H1 (cell line): Measurements from ENCODE around the gene TADA2B. TPM values are rescaled to one million over a fixed set of nuclear protein-coding genes. Genes with fewer than 3 reads are reported as not detected.

Experiments
- CTCF ChIA-PET: fragments of 300-600 bp; sonication (Branson Sonifier 250); formaldehyde crosslinking; loops from one replicate; lab custom pipeline; 2021; ENCODE audit not compliant: partially characterized antibody; lab: Charles Lee
- POLR2A ChIA-PET: fragments of 300-600 bp; sonication (Branson Sonifier 250); formaldehyde crosslinking; loops from one replicate; lab custom pipeline; 2021; ENCODE audit warnings: inconsistent platforms; ENCODE audit not compliant: partially characterized antibody; lab: Charles Lee
- DNase-seq, 2 experiments: peaks; one replicate each; pipeline versions ENCODE4 v3.0.0 to v3.0.0-alpha.2; 2010 to 2022; ENCODE audit warnings: low spot score in 2 of 2, low read depth in 1 of 2, mixed read lengths in 1 of 2
- FAIRE-seq: peaks from 2 replicates; lab custom pipeline; 2011; peaks lifted over from hg19 to GRCh38; lab: Jason Lieb, UNC
- H2AFZ ChIP-seq: 2 replicates; pipeline ENCODE4 v1.8.1; 2012; ENCODE audit warnings: low read length, inconsistent platforms
- H2AK5ac ChIP-seq: 2 replicates; pipeline ENCODE4 v1.6.1; 2013; ENCODE audit warnings: low read depth, low read length
- H2BK120ac ChIP-seq: replicated peaks from 2 replicates; pipeline ENCODE3; 2013; ENCODE audit warnings: low read depth, low read length, inconsistent platforms
- H2BK12ac ChIP-seq: 2 replicates; pipeline ENCODE4 v1.6.1; 2013; ENCODE audit warnings: low read depth, low read length
- H2BK15ac ChIP-seq: 2 replicates; pipeline ENCODE4 v1.6.1; 2013; ENCODE audit warnings: low read length
- H2BK20ac ChIP-seq: 2 replicates; pipeline ENCODE4 v1.6.1; 2013; ENCODE audit warnings: low read length
- H2BK5ac ChIP-seq: 2 replicates; pipeline ENCODE4 v1.6.1; 2013; ENCODE audit warnings: low read depth, low read length
- H3K14ac ChIP-seq: 2 replicates; pipeline ENCODE4 v1.6.1; 2013; ENCODE audit warnings: inconsistent platforms; ENCODE audit not compliant: insufficient read length
- H3K18ac ChIP-seq: 2 replicates; pipeline ENCODE4 v1.6.1; 2013; ENCODE audit warnings: low read length; ENCODE audit errors: extremely low read depth
- H3K23ac ChIP-seq: 2 replicates; pipeline ENCODE4 v1.6.1; 2013; ENCODE audit warnings: inconsistent platforms; ENCODE audit not compliant: insufficient read length
- H3K23me2 ChIP-seq: 2 replicates; pipeline ENCODE4 v1.6.1; 2013; ENCODE audit warnings: low read depth, low read length
- H3K27ac ChIP-seq: 2 replicates; pipeline ENCODE4 v1.6.1; 2011; ENCODE audit warnings: low read depth, low read length, inconsistent platforms
- H3K27me3 ChIP-seq, 4 experiments: replicated peaks in 1 of 4; 1 replicate in 1 of 4; 2 replicates in 3 of 4; pipeline versions ENCODE4 v1.6.1 to v1.8.1; 2011 to 2013; ENCODE audit warnings: low read length in 3 of 4, mild to moderate bottlenecking in 3 of 4, inconsistent platforms in 2 of 4, mixed read lengths in 2 of 4, moderate library complexity in 1 of 4; ENCODE audit not compliant: control insufficient read depth in 3 of 4, insufficient read depth in 3 of 4; ENCODE audit errors: extremely low read depth in 1 of 4
- H3K36me3 ChIP-seq, 4 experiments: 2 replicates each; pipeline versions ENCODE4 v1.6.1 to v1.8.1; 2011 to 2013; ENCODE audit warnings: mild to moderate bottlenecking in 4 of 4, low read length in 3 of 4, moderate library complexity in 2 of 4, control low read depth in 1 of 4, inconsistent platforms in 1 of 4; ENCODE audit not compliant: insufficient read depth in 4 of 4, control insufficient read depth in 2 of 4
- H3K4ac ChIP-seq: replicated peaks from 2 replicates; pipeline ENCODE3; 2013; ENCODE audit warnings: low read length, low read depth, mixed read lengths, inconsistent platforms; ENCODE audit not compliant: insufficient read length
- H3K4me1 ChIP-seq, 4 experiments: replicated peaks in 1 of 4; 1 replicate in 1 of 4; 2 replicates in 3 of 4; pipeline versions ENCODE4 v1.6.1 to v1.8.1; 2011 to 2013; ENCODE audit warnings: low read length in 3 of 4, inconsistent platforms in 2 of 4, mixed read lengths in 1 of 4; ENCODE audit not compliant: insufficient read depth in 4 of 4, control insufficient read depth in 3 of 4
- H3K4me2 ChIP-seq, 2 experiments: 2 replicates each; pipeline versions ENCODE4 v1.6.1 to v1.8.1; 2011 to 2013; ENCODE audit warnings: low read depth in 2 of 2, low read length in 2 of 2, control low read depth in 1 of 2, inconsistent platforms in 1 of 2, mild to moderate bottlenecking in 1 of 2; ENCODE audit not compliant: insufficient read depth in 1 of 2
- H3K4me3 ChIP-seq, 4 experiments: fragments of 200-600, 300-600 bp in 1 of 4; sonication (generic), shearing (Covaris generic), sonication (Bioruptor Twin) in 1 of 4; 2 replicates each; pipeline versions ENCODE4 v1.5.1 to v1.8.1; 2011 to 2016; ENCODE audit warnings: low read length in 4 of 4, low read depth in 3 of 4, control low read depth in 2 of 4, inconsistent platforms in 2 of 4, mild to moderate bottlenecking in 2 of 4, mixed read lengths in 1 of 4, moderate library complexity in 1 of 4; ENCODE audit not compliant: insufficient read depth in 2 of 4; ENCODE audit errors: extremely low read depth in 1 of 4
- H3K56ac ChIP-seq: replicated peaks from 2 replicates; pipeline ENCODE3; 2013; ENCODE audit warnings: low read depth, mild to moderate bottlenecking, mixed read lengths, low read length, inconsistent platforms; ENCODE audit not compliant: insufficient read length
- H3K79me1 ChIP-seq: 2 replicates; pipeline ENCODE4 v1.6.1; 2013; ENCODE audit warnings: low read depth, low read length, control low read depth
- H3K79me2 ChIP-seq, 2 experiments: 2 replicates each; pipeline versions ENCODE4 v1.6.1 to v1.8.1; 2012 to 2013; ENCODE audit warnings: low read length in 2 of 2, mild to moderate bottlenecking in 2 of 2, inconsistent platforms in 1 of 2; ENCODE audit not compliant: insufficient read depth in 2 of 2, control insufficient read depth in 1 of 2
- H3K9ac ChIP-seq, 4 experiments: replicated peaks in 1 of 4; 1 replicate in 1 of 4; 2 replicates in 3 of 4; pipeline versions ENCODE4 v1.6.1 to v1.8.1; 2011 to 2013; ENCODE audit warnings: low read depth in 3 of 4, low read length in 3 of 4, control low read depth in 2 of 4, mild to moderate bottlenecking in 2 of 4, moderate library complexity in 2 of 4, inconsistent platforms in 1 of 4; ENCODE audit errors: extremely low read depth in 1 of 4
- H3K9me3 ChIP-seq, 2 experiments: 2 replicates each; pipeline versions ENCODE4 v1.6.1 to v1.8.1; 2012 to 2013; ENCODE audit warnings: mild to moderate bottlenecking in 2 of 2, moderate library complexity in 2 of 2, control low read depth in 1 of 2, inconsistent platforms in 1 of 2, low read depth in 1 of 2, low read length in 1 of 2, mixed read lengths in 1 of 2; ENCODE audit not compliant: insufficient read depth in 2 of 2
- H4K20me1 ChIP-seq, 2 experiments: replicated peaks in 1 of 2; 2 replicates each; pipeline versions ENCODE3 to v1.8.1; 2011 to 2013; ENCODE audit warnings: inconsistent platforms in 2 of 2, low read length in 2 of 2, mild to moderate bottlenecking in 1 of 2; ENCODE audit not compliant: insufficient read depth in 2 of 2, control insufficient read depth in 1 of 2
- H4K5ac ChIP-seq: 2 replicates; pipeline ENCODE4 v1.6.1; 2013; ENCODE audit warnings: low read length, low read depth, mixed read lengths, inconsistent platforms; ENCODE audit not compliant: insufficient read length
- H4K8ac ChIP-seq: 2 replicates; pipeline ENCODE4 v1.8.0; 2013; ENCODE audit warnings: mild to moderate bottlenecking, moderate library complexity, low read length, inconsistent platforms; ENCODE audit not compliant: insufficient read depth; ENCODE audit errors: extremely low read depth
- H4K91ac ChIP-seq: replicated peaks from 2 replicates; pipeline ENCODE3; 2013; ENCODE audit warnings: low read length, mixed read lengths, inconsistent platforms; ENCODE audit not compliant: insufficient read length
- BCL11A ChIP-seq, 2 experiments: IDR thresholded peaks; one replicate each; pipeline ENCODE4 v1.6.1; 2011; ENCODE audit warnings: low read depth in 2 of 2, low read length in 2 of 2, mild to moderate bottlenecking in 2 of 2
- BRCA1 ChIP-seq: IDR thresholded peaks from 2 replicates; pipeline ENCODE4 v1.6.1; 2012; ENCODE audit warnings: low read depth, low read length, improper control_type of control experiment
- KDM4A ChIP-seq: IDR thresholded peaks from one replicate; pipeline ENCODE4 v1.7.1; 2012; ENCODE audit warnings: low read depth, mild to moderate bottlenecking, moderate library complexity, low read length, inconsistent platforms; ENCODE audit not compliant: severe bottlenecking
- PHF8 ChIP-seq: fragments of 200-600 bp; sonication (generic); conservative IDR thresholded peaks from 2 replicates; pipeline ENCODE4 v1.7.1; 2012; ENCODE audit warnings: low read depth, mild to moderate bottlenecking, inconsistent platforms, low read length, moderate library complexity
- POLR2A ChIP-seq, 2 experiments: IDR thresholded peaks; 1 replicate in 1 of 2; 2 replicates in 1 of 2; pipeline ENCODE4 v1.6.1; 2011; ENCODE audit warnings: low read depth in 2 of 2, low read length in 2 of 2, mild to moderate bottlenecking in 2 of 2; ENCODE audit errors: control extremely low read depth in 1 of 2
- POLR2AphosphoS5 ChIP-seq: IDR thresholded peaks from 2 replicates; pipeline ENCODE4 v1.6.1; 2011; ENCODE audit warnings: low read depth, low read length
- SP4 ChIP-seq: IDR thresholded peaks from 2 replicates; pipeline ENCODE4 v1.6.1; 2012; ENCODE audit warnings: low read length, inconsistent platforms
- TAF1 ChIP-seq: IDR thresholded peaks from 2 replicates; pipeline ENCODE4 v1.6.1; 2011; ENCODE audit warnings: mild to moderate bottlenecking, low read depth, low read length
- TBP ChIP-seq: IDR thresholded peaks from 2 replicates; pipeline ENCODE4 v1.6.1; 2011; ENCODE audit warnings: low read depth, low read length, improper control_type of control experiment
- WGBS, 2 experiments: shearing (Covaris generic) in 1 of 2; methylation state at CpG; one replicate each; pipeline versions ENCODE4 v1.1.6 to v1.1.7; 2013 to 2015; ENCODE audit warnings: low lambda C conversion rate in 2 of 2, mixed read lengths in 2 of 2, inconsistent platforms in 1 of 2, low coverage in 1 of 2, missing lambda C conversion rate in 1 of 2; ENCODE audit not compliant: insufficient replicate concordance in 2 of 2, insufficient coverage in 1 of 2, insufficient read length in 1 of 2; ENCODE audit errors: extremely low coverage in 1 of 2, missing lambda C conversion rate in 1 of 2; 5-methylcytosine and 5-hydroxymethylcytosine counted together
- polyA plus RNA-seq, 7 experiments: library from polyadenylated mRNA; depleted of rRNA in 3 of 7; stranded (reverse) in 5 of 7; unstranded in 2 of 7; fragments of >200 nt in 5 of 7; fragments of 200-250 nt in 2 of 7; gene quantifications; 1 replicate in 5 of 7; 2 replicates in 1 of 7; 4 replicates in 1 of 7; pipeline versions ENCODE4 v1.2.1 to v1.2.3, GENCODE V29; 2011 to 2013; ENCODE audit warnings: missing spikeins in 2 of 7, mixed read lengths in 2 of 7
- total RNA-seq: library from RNA; stranded (reverse); fragmentation: NEBNext Ultra II Directional; extraction: Animal tissue kit (Norgen Biotek cat#: 25700); gene quantifications from 2 replicates; pipeline ENCODE4 v1.2.1, GENCODE V29; 2021

The TADA2B gene
- total and polyA plus RNA-seq, 2 of the 8 experiments (the other 6 are each of a cell fraction or from before 2014, with no cell fraction given), result 5.7 to 12.1 TPM

DNA sequence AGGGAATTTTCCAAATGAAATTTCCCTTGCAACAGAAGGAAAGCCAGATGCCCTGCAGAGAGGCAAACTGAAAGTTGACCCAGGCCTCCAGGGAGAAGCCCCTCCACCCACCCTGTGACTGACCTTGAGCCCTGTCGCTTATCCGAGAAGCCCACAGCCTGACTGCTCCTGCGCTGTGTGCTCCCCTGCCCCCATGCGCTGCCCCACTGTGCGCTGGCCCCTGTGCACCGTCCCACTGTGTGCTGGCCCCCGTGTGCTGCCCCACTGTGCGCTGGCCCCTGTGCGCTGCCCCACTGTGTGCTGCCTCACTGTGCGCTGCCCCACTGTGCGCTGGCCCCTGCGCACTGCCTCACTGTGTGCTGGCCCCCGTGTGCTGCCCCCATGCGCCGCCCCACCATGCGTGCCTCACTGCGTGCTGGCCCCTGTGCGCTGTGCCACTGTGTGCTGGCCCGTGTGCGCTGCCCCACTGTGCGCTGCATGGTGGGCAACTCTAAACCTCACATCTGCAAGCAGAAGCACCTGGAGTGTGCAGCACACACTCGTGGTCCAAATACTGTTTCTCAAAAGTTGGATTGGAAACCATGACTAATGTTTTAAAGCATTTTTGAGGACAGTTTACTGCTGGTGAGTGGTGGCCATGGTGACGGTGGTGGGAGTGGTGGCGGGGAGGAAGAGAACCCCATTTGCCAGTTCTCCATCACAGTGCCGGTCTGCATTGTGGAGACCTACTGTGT is 33.0 kb downstream of the TADA2B start:
- POLR2A ChIA-PET, result interaction anchor here (0.7 kb wide), 1 partner anchor 433 kb away, joined by 3 read pairs; no protein-coding TSS in a partner anchor
- TF ChIP-seq KDM4A, result no peak
- no peak for TF ChIP-seq PHF8
- no peak for TF ChIP-seq TAF1
- TF ChIP-seq BCL11A (IDR thresholded peaks at IDR 0.05; ENCODE audit: low read depth in 2 of 2, low read length in 2 of 2), result no peak
- TF ChIP-seq POLR2AphosphoS5, result no peak
- no peak for TF ChIP-seq SP4
- no peak for TF ChIP-seq POLR2A (IDR thresholded peaks at IDR 0.05; ENCODE audit: control extremely low read depth in 1 of 2, low read depth in 2 of 2, low read length in 2 of 2)
- TF ChIP-seq TBP, result no peak
- no peak for TF ChIP-seq BRCA1
- TF ChIP-seq, all 59 proteins: peak for 0
- DNase-seq, result no peak
- Histone ChIP-seq H3K27ac (no peak overlapping the region), H4K8ac (no peak overlapping the region), H2AK5ac (no peak overlapping the region), H3K4ac (no peak overlapping the region), H2AFZ (no peak overlapping the region), H3K4me1 (0 out of 7 replicates have a peak, but pooled peaks cover 0 to 2% (median 0%) of the 10 kb centered on the region in 4 experiments), H2BK120ac (no peak overlapping the region), H3K4me2 (no peak overlapping the region), H3K56ac (no peak overlapping the region), H3K36me3 (no peaks in the 10 kb centered on the region), H3K4me3 (no peak overlapping the region), H3K27me3 (peaks cover 0 to under 1% (median 0%) of the 10 kb centered on the region in 4 experiments; a peak in 3 of 7 replicates), H3K18ac (no peak overlapping the region), H2BK15ac (no peak overlapping the region), H2BK20ac (no peak overlapping the region), H3K9me3 (no peaks in the 10 kb centered on the region), H3K79me1 (no peaks in the 10 kb centered on the region), H3K23me2 (no peaks in the 10 kb centered on the region), H4K91ac (no peak overlapping the region), H3K23ac (no peak overlapping the region), H3K79me2 (no peaks in the 10 kb centered on the region), H4K5ac (no peak overlapping the region), H4K20me1 (no peaks in the 10 kb centered on the region), H3K9ac (no peak overlapping the region), H2BK5ac (no peak overlapping the region), H2BK12ac (no peak overlapping the region), H3K14ac (no peak overlapping the region)
- CTCF ChIA-PET, result interaction anchor here (1.1 kb wide), 1 partner anchor 166 kb away, joined by 3 read pairs; no protein-coding TSS in a partner anchor
- WGBS, 2 experiments, result 84% methylated on average over 25 of the region's 25 CpGs; no CpG with 5 or more reads in 1 of the 2 experiments
- FAIRE-seq, result no peak
